Posterior cingulate gyrus (tissue), 11 donors: ENCODE measurements around the gene SMYD3.

ENCODE experiments used
- DNase-seq, 10 donors: peaks; one replicate each; pipeline versions ENCODE4 v3.0.0 to v3.0.0-alpha.2; 2020 to 2021; ENCODE audit warnings: mixed read lengths in 3 of 10
- intact Hi-C: fragments of 100-400 bp; cut with DNase I; formaldehyde crosslinking; loops from one replicate; pipeline ENCODE4 v1.15.1; 2023

SMYD3 gene

GRCh38 chr1:246319083-246319714 is 187.9 kb downstream of the SMYD3 start:
- DNase-seq = no peak
- intact Hi-C loops = no loop called here

- no peak for DNase-seq
- intact Hi-C loops = no loop called here
These were observed 188.5 kb downstream of the SMYD3 start for GRCh38 chr1:246318622-246319021.

GRCh38 chr1:246318036-246318359 is 189.1 kb downstream of the SMYD3 start:
- no peak for DNase-seq
- intact Hi-C loops = no loop called here

- intact Hi-C loops = no loop called here
These were observed 189.6 kb downstream of the SMYD3 start for GRCh38 chr1:246317332-246318035.

GRCh38 chr1:246311461-246311860 is 195.6 kb downstream of the SMYD3 start:
- no peak for DNase-seq
- intact Hi-C loops = no loop called here

More at GRCh38 chr1:246317332-246318035, 189.6 kb downstream of the SMYD3 start:
- no peak for DNase-seq

GRCh38 chr1:246309247-246309884 is 197.7 kb downstream of the SMYD3 start:
- intact Hi-C loops = no loop called here
- no peak for DNase-seq

GRCh38 chr1:246308533-246309075 is 198.5 kb downstream of the SMYD3 start:
- intact Hi-C loops = no loop called here
- no peak for DNase-seq

- DNase-seq = no peak
- intact Hi-C loops = no loop called here
These were observed 200.6 kb downstream of the SMYD3 start for GRCh38 chr1:246306415-246307037.

GRCh38 chr1:246304484-246305259 is 202.4 kb downstream of the SMYD3 start:
- intact Hi-C loops = no loop called here
- DNase-seq = no peak

GRCh38 chr1:246302711-246303317 is 204.3 kb downstream of the SMYD3 start:
- intact Hi-C loops = no loop called here
- DNase-seq = no peak

GRCh38 chr1:246302251-246302625 is 204.8 kb downstream of the SMYD3 start:
- intact Hi-C loops = no loop called here
- DNase-seq = no peak

- intact Hi-C loops = no loop called here
- DNase-seq = no peak
These were observed 205.4 kb downstream of the SMYD3 start for GRCh38 chr1:246301553-246302250.

- no peak for DNase-seq
- intact Hi-C loops = no loop called here
These were observed 206.2 kb downstream of the SMYD3 start for GRCh38 chr1:246300626-246301549.

GRCh38 chr1:246297279-246298265 is 209.5 kb downstream of the SMYD3 start:
- no peak for DNase-seq
- intact Hi-C loops = no loop called here

GRCh38 chr1:246295968-246296367 is 211.1 kb downstream of the SMYD3 start:
- no peak for DNase-seq
- intact Hi-C loops = no loop called here

GRCh38 chr1:246295340-246295739 is 211.7 kb downstream of the SMYD3 start:
- intact Hi-C loops = no loop called here
- no peak for DNase-seq

- intact Hi-C loops = no loop called here
- DNase-seq = no peak
These were observed 212.8 kb downstream of the SMYD3 start for GRCh38 chr1:246294263-246294662.
